ENCODE measurements around the gene OMA1. TPM values are rescaled to one million over a fixed set of nuclear protein-coding genes. Genes with fewer than 3 reads are reported as not detected.

OMA1 gene
- total RNA-seq, 1 experiment from 2014 or later: 25.4 TPM

DNA sequence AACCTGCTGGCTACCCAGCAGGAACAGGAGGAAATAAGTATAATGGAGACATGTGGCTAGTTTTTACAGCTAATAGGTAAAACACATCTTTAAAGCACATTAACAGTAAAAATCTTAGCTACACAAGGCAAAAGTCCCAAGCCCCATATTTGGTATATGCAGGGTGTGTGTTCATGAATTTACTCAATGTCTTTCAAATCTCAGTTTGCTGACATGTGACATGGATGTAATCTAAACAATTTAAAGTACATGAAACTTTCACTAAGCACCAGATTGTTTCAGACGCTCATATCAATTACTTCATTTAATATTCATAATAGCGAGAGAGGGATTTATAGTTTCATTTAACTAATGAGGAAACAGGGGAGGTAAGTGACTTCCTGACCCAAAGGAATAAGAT lies 26.6 kb upstream of the OMA1 start:
- Mint-ChIP-seq H3K9me3 (ENCODE audit: low read depth, unreplicated experiment) (no peaks in the 10 kb centered on the region), H3K4me3 (ENCODE audit: low read depth, unreplicated experiment) (peak overlapping the region; percentile 100), H3K27me3 (ENCODE audit: unreplicated experiment) (no peaks in the 10 kb centered on the region), H3K4me1 (ENCODE audit: low read depth, unreplicated experiment) (peaks cover 53% of the 10 kb centered on the region), H3K36me3 (ENCODE audit: insufficient read depth, unreplicated experiment) (peaks cover 56% of the 10 kb centered on the region), H3K27ac (ENCODE audit: unreplicated experiment) (peak overlapping the region; percentile 97)
- no peak for DNase-seq
- CTCF ChIA-PET: interaction anchor here (0.8 to 1.7 kb wide), 2 partner anchors 11 to 79 kb away, joined by 3 to 7 read pairs; no protein-coding TSS in a partner anchor
- no TSS peak for BruUV-seq (replicated peaks)
- TF ChIP-seq, protein P1, sequence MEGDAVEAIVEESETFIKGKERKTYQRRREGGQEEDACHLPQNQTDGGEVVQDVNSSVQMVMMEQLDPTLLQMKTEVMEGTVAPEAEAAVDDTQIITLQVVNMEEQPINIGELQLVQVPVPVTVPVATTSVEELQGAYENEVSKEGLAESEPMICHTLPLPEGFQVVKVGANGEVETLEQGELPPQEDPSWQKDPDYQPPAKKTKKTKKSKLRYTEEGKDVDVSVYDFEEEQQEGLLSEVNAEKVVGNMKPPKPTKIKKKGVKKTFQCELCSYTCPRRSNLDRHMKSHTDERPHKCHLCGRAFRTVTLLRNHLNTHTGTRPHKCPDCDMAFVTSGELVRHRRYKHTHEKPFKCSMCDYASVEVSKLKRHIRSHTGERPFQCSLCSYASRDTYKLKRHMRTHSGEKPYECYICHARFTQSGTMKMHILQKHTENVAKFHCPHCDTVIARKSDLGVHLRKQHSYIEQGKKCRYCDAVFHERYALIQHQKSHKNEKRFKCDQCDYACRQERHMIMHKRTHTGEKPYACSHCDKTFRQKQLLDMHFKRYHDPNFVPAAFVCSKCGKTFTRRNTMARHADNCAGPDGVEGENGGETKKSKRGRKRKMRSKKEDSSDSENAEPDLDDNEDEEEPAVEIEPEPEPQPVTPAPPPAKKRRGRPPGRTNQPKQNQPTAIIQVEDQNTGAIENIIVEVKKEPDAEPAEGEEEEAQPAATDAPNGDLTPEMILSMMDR (IDR thresholded peaks at IDR 0.05; ENCODE audit: unreplicated experiment): no peak
- intact Hi-C loops (cut with micrococcal nuclease; ENCODE audit: unreplicated experiment): loop anchor here (2.0 kb wide), 2 partner anchors 26 to 80 kb away; partner anchors contain the start of gene OMA1

DNA sequence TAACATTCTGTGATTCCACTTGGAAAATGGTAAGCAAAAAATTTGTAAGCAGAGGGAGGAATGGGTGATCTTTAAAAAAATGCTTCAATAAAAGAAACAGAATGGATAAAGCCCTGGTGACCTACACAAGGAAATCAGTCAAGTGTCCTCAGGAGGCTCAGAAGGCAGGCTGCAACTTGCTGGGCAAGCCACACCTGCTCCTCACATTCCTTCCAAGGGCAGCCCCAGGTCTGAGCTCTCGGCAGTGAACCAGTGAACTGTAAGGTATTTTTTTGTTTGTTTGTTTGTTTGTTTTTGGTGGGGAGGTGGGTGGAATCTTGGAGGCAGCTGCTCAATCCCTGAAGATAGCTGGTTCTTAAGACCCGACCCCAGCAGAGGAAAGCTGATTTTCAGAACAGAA lies 26.2 kb upstream of the OMA1 start:
- no TSS peak for BruUV-seq (replicated peaks)
- Mint-ChIP-seq H3K4me3 (ENCODE audit: low read depth, unreplicated experiment) (peak overlapping the region; percentile 100), H3K36me3 (ENCODE audit: insufficient read depth, unreplicated experiment) (peaks cover 51% of the 10 kb centered on the region), H3K9me3 (ENCODE audit: low read depth, unreplicated experiment) (no peaks in the 10 kb centered on the region), H3K27me3 (ENCODE audit: unreplicated experiment) (no peaks in the 10 kb centered on the region), H3K4me1 (ENCODE audit: low read depth, unreplicated experiment) (peaks cover 48% of the 10 kb centered on the region), H3K27ac (ENCODE audit: unreplicated experiment) (peak overlapping the region; percentile 97)
- CTCF ChIA-PET: interaction anchor here (0.8 to 1.7 kb wide), 2 partner anchors 12 to 80 kb away, joined by 3 to 7 read pairs; no protein-coding TSS in a partner anchor
- TF ChIP-seq, protein P1 (IDR thresholded peaks at IDR 0.05; ENCODE audit: unreplicated experiment): no peak
- intact Hi-C loops (cut with micrococcal nuclease; ENCODE audit: unreplicated experiment): loop anchor here (2.0 kb wide), 2 partner anchors 26 to 80 kb away; partner anchors contain the start of gene OMA1
- peak; percentile 74 for DNase-seq

DNA sequence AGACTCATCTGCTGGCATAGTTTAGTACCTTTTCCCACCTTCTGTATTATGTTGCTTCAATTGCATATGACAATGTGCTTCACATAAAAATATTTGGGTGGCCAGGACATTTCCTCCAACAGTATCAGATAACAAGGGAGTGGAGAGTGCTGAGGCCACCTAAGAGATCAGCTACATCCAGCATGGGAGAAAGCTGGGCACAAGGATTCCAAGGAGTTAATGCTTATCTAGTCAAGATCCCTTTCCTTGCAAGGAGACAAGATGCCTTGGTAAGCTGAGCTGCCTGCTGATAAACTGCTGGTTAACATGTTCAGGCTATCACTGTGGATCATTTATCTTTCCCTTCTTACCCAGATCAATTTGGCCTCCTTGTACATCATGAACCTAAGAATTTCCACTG lies 25.1 kb upstream of the OMA1 start:
- intact Hi-C loops (cut with micrococcal nuclease; ENCODE audit: unreplicated experiment): loop anchor here (2.0 kb wide), 2 partner anchors 25 to 81 kb away; partner anchors contain the start of gene OMA1
- Mint-ChIP-seq H3K4me3 (ENCODE audit: low read depth, unreplicated experiment) (no peak overlapping the region), H3K9me3 (ENCODE audit: low read depth, unreplicated experiment) (no peaks in the 10 kb centered on the region), H3K4me1 (ENCODE audit: low read depth, unreplicated experiment) (peaks cover 42% of the 10 kb centered on the region), H3K36me3 (ENCODE audit: insufficient read depth, unreplicated experiment) (peaks cover 40% of the 10 kb centered on the region), H3K27ac (ENCODE audit: unreplicated experiment) (peak overlapping the region; percentile 97), H3K27me3 (ENCODE audit: unreplicated experiment) (no peaks in the 10 kb centered on the region)
- no peak for DNase-seq
- CTCF ChIA-PET: interaction anchor here (1.7 kb wide), 1 partner anchor 81 kb away, joined by 7 read pairs; no protein-coding TSS in a partner anchor
- no TSS peak for BruUV-seq (replicated peaks)
- TF ChIP-seq, protein P1 (IDR thresholded peaks at IDR 0.05; ENCODE audit: unreplicated experiment): no peak

DNA sequence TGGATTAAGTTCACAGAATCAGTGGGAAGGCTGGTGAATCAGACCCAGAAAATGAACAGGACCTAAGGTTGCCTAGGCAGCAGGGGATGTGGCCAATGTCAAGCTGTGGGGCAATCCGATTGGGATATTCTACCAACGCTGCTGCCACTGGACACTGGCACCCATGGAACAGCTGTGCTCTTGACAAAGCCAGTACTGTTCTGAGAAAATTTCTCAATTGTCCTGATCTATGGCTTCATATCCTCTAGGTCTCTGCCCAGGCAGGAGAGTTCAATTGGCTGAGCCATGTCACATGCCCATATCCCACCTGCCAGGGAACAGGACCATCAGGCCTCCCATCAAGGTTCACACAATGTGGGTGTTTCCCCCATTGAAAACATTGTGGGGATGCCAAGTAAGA lies 24.3 kb upstream of the OMA1 start:
- Mint-ChIP-seq H3K9me3 (ENCODE audit: low read depth, unreplicated experiment) (no peaks in the 10 kb centered on the region), H3K4me3 (ENCODE audit: low read depth, unreplicated experiment) (no peak overlapping the region), H3K4me1 (ENCODE audit: low read depth, unreplicated experiment) (peaks cover 42% of the 10 kb centered on the region), H3K36me3 (ENCODE audit: insufficient read depth, unreplicated experiment) (peaks cover 32% of the 10 kb centered on the region), H3K27ac (ENCODE audit: unreplicated experiment) (no peak overlapping the region), H3K27me3 (ENCODE audit: unreplicated experiment) (no peaks in the 10 kb centered on the region)
- no peak for DNase-seq
- BruUV-seq (replicated peaks): no TSS peak
- CTCF ChIA-PET: no interaction called here
- TF ChIP-seq, protein P1 (IDR thresholded peaks at IDR 0.05; ENCODE audit: unreplicated experiment): no peak
- intact Hi-C loops (cut with micrococcal nuclease; ENCODE audit: unreplicated experiment): no loop called here

Data from Calu3 (cell line).